NCI-H524 treated with DMSO at 0.1 percent for 48 hours (cell line): ENCODE data around the gene COL5A1.

ENCODE experiments used
- DNase-seq: peaks from one replicate; lab custom pipeline; 2025; lab: John Stamatoyannopoulos, UW

COL5A1 gene

GRCh38 chr9:134880484-134881312, 239.1 kb downstream of the COL5A1 start, which contains the start of gene FCN2:
TSS of gene FCN2 (plus strand) at chr9:134880810. CDS start at chr9:134880822, 12 bp downstream.
- DNase-seq, result no peak

- no peak for DNase-seq
Measured at GRCh38 chr9:134881313-134881670, 239.7 kb downstream of the COL5A1 start.

- no peak for DNase-seq
Measured at GRCh38 chr9:134882204-134882785, 240.7 kb downstream of the COL5A1 start.

- no peak for DNase-seq
Measured at GRCh38 chr9:134883040-134883782, 241.6 kb downstream of the COL5A1 start.

GRCh38 chr9:134884492-134884891, 242.9 kb downstream of the COL5A1 start:
- DNase-seq, result no peak

- no peak for DNase-seq
Measured at GRCh38 chr9:134885001-134885678, 243.5 kb downstream of the COL5A1 start.

GRCh38 chr9:134885679-134886412, 244.2 kb downstream of the COL5A1 start:
- no peak for DNase-seq

GRCh38 chr9:134886413-134886913, 244.9 kb downstream of the COL5A1 start:
- no peak for DNase-seq

- DNase-seq, result no peak
Measured at GRCh38 chr9:134887219-134887618, 245.6 kb downstream of the COL5A1 start.

- DNase-seq, result no peak
Measured at GRCh38 chr9:134887686-134888602, 246.3 kb downstream of the COL5A1 start.

- DNase-seq, result no peak
Measured at GRCh38 chr9:134888603-134889190, 247.1 kb downstream of the COL5A1 start.

GRCh38 chr9:134889386-134890154, 248.0 kb downstream of the COL5A1 start:
- no peak for DNase-seq

- no peak for DNase-seq
Measured at GRCh38 chr9:134890155-134890495, 248.5 kb downstream of the COL5A1 start.

GRCh38 chr9:134891053-134891452, 249.4 kb downstream of the COL5A1 start:
- no peak for DNase-seq

GRCh38 chr9:134891713-134892112, 250.1 kb downstream of the COL5A1 start:
- no peak for DNase-seq

- DNase-seq, result no peak
Measured at GRCh38 chr9:134892221-134892620, 250.6 kb downstream of the COL5A1 start.

- DNase-seq, result no peak
Measured at GRCh38 chr9:134892820-134893420, 251.3 kb downstream of the COL5A1 start.
